ENCODE data around the gene SCAPER.

SCAPER gene, protein sequence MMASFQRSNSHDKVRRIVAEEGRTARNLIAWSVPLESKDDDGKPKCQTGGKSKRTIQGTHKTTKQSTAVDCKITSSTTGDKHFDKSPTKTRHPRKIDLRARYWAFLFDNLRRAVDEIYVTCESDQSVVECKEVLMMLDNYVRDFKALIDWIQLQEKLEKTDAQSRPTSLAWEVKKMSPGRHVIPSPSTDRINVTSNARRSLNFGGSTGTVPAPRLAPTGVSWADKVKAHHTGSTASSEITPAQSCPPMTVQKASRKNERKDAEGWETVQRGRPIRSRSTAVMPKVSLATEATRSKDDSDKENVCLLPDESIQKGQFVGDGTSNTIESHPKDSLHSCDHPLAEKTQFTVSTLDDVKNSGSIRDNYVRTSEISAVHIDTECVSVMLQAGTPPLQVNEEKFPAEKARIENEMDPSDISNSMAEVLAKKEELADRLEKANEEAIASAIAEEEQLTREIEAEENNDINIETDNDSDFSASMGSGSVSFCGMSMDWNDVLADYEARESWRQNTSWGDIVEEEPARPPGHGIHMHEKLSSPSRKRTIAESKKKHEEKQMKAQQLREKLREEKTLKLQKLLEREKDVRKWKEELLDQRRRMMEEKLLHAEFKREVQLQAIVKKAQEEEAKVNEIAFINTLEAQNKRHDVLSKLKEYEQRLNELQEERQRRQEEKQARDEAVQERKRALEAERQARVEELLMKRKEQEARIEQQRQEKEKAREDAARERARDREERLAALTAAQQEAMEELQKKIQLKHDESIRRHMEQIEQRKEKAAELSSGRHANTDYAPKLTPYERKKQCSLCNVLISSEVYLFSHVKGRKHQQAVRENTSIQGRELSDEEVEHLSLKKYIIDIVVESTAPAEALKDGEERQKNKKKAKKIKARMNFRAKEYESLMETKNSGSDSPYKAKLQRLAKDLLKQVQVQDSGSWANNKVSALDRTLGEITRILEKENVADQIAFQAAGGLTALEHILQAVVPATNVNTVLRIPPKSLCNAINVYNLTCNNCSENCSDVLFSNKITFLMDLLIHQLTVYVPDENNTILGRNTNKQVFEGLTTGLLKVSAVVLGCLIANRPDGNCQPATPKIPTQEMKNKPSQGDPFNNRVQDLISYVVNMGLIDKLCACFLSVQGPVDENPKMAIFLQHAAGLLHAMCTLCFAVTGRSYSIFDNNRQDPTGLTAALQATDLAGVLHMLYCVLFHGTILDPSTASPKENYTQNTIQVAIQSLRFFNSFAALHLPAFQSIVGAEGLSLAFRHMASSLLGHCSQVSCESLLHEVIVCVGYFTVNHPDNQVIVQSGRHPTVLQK (N-terminal part only)

DNA sequence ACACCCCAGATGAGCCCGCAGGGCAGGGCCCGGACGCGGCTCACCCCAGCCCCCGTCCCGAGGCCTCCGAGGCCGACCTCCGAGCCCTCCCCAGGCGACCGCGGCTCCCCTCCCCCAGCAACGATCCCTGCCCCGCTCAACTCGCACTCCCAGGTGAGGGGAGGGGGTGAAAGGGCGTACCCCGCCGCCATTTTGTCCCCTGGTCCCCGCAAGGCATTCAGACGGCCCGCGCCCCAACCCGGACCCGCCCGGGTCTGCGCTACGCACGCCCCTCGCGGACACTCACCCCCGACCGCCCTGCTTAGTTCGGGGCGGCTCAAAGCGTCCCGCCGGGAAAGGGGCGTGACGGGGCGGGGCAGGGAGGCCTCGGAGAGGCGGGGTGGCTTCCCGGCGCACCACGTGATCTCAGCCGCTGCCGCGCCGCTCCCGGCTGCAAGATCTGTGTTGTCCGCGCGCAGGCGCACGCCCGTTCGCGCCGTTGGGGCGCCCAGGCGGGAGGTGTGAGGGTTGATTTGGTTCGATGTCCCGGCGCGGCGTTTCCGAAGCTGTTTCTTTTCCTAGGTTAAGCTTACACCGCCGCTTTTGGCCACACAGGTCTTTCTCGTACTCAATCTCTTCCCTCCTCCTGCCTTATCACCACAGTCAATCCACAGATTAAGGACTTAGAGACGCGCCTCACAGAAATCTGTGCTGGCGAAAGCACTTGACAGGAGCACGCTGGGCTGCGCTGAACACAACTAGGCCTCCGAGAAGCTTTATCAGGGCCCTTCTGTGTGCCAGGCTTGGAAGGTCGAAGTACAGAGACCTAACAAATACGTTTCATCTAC, at the start of gene SCAPER:
Gene SCAPER (minus strand): TSS at position 328 of the 827 bp plus-strand sequence. CDS start 21,523 bp downstream, outside the sequence.
- TF ChIP-seq, protein P1, sequence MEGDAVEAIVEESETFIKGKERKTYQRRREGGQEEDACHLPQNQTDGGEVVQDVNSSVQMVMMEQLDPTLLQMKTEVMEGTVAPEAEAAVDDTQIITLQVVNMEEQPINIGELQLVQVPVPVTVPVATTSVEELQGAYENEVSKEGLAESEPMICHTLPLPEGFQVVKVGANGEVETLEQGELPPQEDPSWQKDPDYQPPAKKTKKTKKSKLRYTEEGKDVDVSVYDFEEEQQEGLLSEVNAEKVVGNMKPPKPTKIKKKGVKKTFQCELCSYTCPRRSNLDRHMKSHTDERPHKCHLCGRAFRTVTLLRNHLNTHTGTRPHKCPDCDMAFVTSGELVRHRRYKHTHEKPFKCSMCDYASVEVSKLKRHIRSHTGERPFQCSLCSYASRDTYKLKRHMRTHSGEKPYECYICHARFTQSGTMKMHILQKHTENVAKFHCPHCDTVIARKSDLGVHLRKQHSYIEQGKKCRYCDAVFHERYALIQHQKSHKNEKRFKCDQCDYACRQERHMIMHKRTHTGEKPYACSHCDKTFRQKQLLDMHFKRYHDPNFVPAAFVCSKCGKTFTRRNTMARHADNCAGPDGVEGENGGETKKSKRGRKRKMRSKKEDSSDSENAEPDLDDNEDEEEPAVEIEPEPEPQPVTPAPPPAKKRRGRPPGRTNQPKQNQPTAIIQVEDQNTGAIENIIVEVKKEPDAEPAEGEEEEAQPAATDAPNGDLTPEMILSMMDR (IDR thresholded peaks at IDR 0.05) = no peak

DNA sequence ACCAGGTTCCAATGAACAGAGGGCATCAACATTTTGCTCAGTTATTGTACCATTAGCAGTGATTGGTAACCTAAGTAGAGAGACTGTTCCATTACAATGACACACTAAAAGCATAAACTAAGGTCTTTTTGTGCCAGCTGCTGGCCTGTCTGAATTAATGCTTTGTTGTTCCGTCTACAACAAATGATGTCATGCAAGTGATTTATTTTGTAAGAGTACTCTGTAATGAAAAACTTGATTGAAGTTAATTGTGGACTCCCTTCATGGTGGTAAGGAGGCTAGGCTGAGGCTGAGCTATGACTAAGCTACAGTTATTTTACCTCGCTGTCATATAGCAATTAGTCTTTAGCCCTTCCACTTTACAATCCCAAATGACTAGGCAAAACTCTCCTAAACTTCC, 49.6 kb upstream of the SCAPER start:
- TF ChIP-seq, protein P1 (IDR thresholded peaks at IDR 0.05) = no peak

DNA sequence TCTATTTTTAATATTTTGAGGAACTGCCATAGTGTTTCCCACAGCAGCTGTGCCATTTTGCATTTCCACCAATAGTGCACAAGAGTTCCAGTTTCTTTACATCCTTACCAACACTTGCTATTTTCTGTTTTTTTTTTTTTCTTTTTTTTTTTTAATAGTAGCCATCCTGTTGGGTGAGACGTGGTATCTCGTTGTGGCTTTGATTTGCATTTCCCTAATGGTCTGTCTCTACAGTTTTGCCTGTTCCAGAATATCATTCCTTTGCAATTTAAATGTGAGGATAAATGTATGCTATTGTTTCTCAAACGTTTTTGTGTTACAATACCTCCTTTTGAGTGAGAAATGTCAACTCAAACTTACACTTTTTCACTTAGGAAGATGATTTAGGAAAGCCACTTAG, 48.8 kb upstream of the SCAPER start:
- TF ChIP-seq, protein P1 (IDR thresholded peaks at IDR 0.05) = no peak

DNA sequence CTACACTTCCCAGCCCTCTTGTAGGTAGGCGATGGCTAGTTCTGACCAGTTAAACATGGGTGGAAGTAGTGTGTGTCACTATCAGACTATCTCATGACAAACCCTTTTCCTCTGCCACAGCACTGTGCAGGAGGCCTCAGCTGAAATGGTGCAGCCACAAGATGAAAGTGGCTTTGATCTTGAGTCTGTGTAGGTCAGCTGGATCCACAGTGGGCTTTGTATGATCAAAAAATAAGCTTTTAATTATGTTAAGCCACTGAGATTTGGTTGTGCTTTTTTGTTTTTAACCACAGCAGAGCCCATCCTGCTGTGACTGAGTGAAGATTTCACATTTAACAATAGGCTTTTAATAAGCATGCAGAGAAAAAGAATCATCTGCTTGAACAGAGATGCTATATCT, 46.1 kb upstream of the SCAPER start:
- TF ChIP-seq, protein P1 (IDR thresholded peaks at IDR 0.05) = no peak

DNA sequence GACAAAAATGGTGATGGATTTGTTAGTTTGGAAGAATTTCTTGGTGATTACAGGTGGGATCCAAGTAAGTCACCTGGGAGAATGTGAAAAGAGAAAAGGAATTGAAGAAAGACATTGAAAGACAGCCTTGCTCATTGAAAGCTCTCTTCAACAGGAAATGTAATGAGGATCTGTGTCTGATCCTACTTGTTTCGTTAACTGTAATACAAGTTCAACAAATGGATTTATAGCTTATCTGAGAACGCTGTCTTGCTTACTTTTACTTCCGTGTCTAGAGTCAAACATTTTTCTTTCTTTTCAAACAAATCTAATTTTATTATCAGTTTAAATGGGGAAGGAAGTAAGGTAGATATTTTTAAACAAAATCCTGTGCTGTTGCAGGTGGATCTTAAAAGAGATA, 42.3 kb upstream of the SCAPER start:
- TF ChIP-seq, protein P1 (IDR thresholded peaks at IDR 0.05) = no peak

DNA sequence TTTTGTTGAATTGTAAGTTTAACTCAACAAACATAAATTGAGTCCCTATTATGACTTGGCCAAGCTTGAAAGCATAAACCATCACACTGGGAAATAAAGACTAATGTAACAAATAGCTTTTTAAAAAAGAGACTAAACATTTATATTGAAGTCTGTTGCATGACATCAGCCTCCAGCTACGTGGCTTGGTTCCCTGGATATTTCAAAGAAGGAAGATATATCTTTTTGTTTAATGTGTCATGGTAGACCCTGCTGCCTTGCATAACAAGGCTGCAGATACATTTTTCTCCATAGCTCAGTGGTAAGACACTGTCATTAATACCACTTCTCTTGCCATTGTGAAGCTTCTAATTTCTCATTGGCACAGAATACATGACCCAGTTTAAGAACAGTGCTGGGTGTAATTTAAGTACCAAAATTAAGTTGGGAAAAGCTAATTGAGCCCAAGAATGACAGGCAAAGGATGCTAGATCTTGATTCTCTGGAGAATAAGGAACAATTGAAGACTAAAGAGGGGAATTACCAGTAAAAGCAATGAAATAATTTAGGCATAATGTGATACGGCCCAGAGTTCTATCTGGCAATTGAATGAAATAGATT, 40.5 kb upstream of the SCAPER start:
- TF ChIP-seq, protein P1 (IDR thresholded peaks at IDR 0.05) = no peak

Measured in LNCAP (cell line).